Fibroblast of lung (primary cell): ENCODE data around the gene YEATS4. TPM values are rescaled to one million over a fixed set of nuclear protein-coding genes. Genes with fewer than 3 reads are reported as not detected.

Experiments
- DNase-seq, 2 donors: peaks; one replicate each; pipeline versions ENCODE4 v3.0.0 to v3.0.0-alpha.2; 2010; ENCODE audit warnings: low read depth in 2 of 2
- H2AFZ ChIP-seq: 2 replicates; pipeline ENCODE4 v1.5.1; 2012; ENCODE audit warnings: low read length, control low read depth, inconsistent platforms
- H3K27ac ChIP-seq: 2 replicates; pipeline ENCODE4 v1.5.1; 2011; ENCODE audit warnings: low read length, control low read depth; ENCODE audit not compliant: insufficient read depth
- H3K27me3 ChIP-seq: 2 replicates; pipeline ENCODE4 v1.5.1; 2011; ENCODE audit warnings: mild to moderate bottlenecking, low read length; ENCODE audit not compliant: control insufficient read depth, insufficient read depth
- H3K36me3 ChIP-seq: 2 replicates; pipeline ENCODE4 v1.5.1; 2011; ENCODE audit warnings: low read length; ENCODE audit not compliant: control insufficient read depth, insufficient read depth
- H3K4me1 ChIP-seq: 2 replicates; pipeline ENCODE4 v1.5.1; 2011; ENCODE audit warnings: low read length; ENCODE audit not compliant: control insufficient read depth, insufficient read depth; ENCODE audit errors: extremely low read depth
- H3K4me2 ChIP-seq: 2 replicates; pipeline ENCODE4 v1.5.1; 2011; ENCODE audit warnings: low read length, control low read depth; ENCODE audit not compliant: insufficient read depth; ENCODE audit errors: extremely low read depth
- H3K4me3 ChIP-seq, 4 experiments: fragments of 200-600 bp in 1 of 4; sonication (generic) in 1 of 4; replicated peaks in 1 of 4; 2 replicates each; pipeline ENCODE4 v1.5.1; 2011 to 2016; ENCODE audit warnings: low read length in 4 of 4, low read depth in 3 of 4, mild to moderate bottlenecking in 3 of 4, control low read depth in 2 of 4, inconsistent platforms in 1 of 4, mixed read lengths in 1 of 4; ENCODE audit not compliant: insufficient read depth in 1 of 4; ENCODE audit errors: control extremely low read depth in 1 of 4
- H3K79me2 ChIP-seq: 2 replicates; pipeline ENCODE4 v1.5.1; 2012; ENCODE audit warnings: mild to moderate bottlenecking, low read length, inconsistent platforms; ENCODE audit not compliant: control insufficient read depth, insufficient read depth
- H3K9ac ChIP-seq: 2 replicates; pipeline ENCODE4 v1.5.1; 2011; ENCODE audit warnings: mild to moderate bottlenecking, low read length, control low read depth; ENCODE audit not compliant: insufficient read depth
- H3K9me3 ChIP-seq: 2 replicates; pipeline ENCODE4 v1.5.1; 2012; ENCODE audit warnings: low read depth, low read length; ENCODE audit not compliant: control insufficient read depth, insufficient read depth
- H4K20me1 ChIP-seq: 2 replicates; pipeline ENCODE4 v1.5.1; 2011; ENCODE audit warnings: low read length; ENCODE audit not compliant: control insufficient read depth, insufficient read depth; ENCODE audit errors: extremely low read depth
- CTCF ChIP-seq, 2 donors: IDR thresholded peaks in 1 of 2; conservative IDR thresholded peaks in 1 of 2; 1 replicate in 1 of 2; 2 replicates in 1 of 2; pipeline ENCODE4 v1.5.1; 2011 to 2012; ENCODE audit warnings: low read length in 2 of 2, control low read depth in 1 of 2, inconsistent platforms in 1 of 2, low read depth in 1 of 2, mild to moderate bottlenecking in 1 of 2
- EZH2 ChIP-seq: IDR thresholded peaks from 2 replicates; pipeline ENCODE4 v1.5.1; 2012; ENCODE audit warnings: low read length, control low read depth, mild to moderate bottlenecking; ENCODE audit errors: missing control alignments
- polyA plus RNA-seq, 2 donors: library from polyadenylated mRNA; depleted of rRNA in 1 of 2; stranded (reverse) in 1 of 2; unstranded in 1 of 2; fragments of >200 nt; gene quantifications; 2 replicates each; pipeline ENCODE4 v1.2.1, GENCODE V29; 2011 to 2012; ENCODE audit warnings: missing spikeins in 1 of 2
- total RNA-seq: library from RNA; depleted of rRNA; stranded (reverse); fragments of >200 nt; gene quantifications from 2 replicates; pipeline ENCODE4 v1.2.1, GENCODE V29; 2014

YEATS4 gene
- total and polyA plus RNA-seq, 2 donors (not counting 1 experiment from before 2014, with no cell fraction given) = 14.1 to 16.3 TPM

DNA sequence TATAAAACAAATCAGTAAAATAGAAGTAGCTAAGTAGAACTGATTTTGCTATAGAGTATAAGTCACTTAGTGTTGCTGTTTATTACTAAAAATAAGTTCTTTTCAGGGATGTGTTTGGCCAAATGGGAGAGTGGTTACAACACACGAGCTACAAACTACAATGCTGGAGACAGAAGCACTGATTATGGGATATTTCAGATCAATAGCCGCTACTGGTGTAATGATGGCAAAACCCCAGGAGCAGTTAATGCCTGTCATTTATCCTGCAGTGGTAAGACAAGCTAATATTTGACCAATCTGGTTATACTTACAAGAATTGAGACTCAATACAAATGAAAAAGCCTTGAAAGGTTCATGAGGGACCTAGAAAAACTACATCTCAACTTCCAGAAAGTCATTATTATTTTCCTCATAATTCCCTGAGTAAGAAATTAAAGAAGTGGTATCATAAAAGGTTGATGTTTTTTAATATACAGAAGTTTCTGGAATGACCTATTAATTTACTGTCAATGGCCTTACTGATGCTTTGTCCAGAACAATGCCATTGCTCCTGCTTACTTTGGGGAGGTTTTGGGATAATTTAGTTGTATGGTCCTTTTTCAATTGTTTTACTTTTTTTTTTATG, 9.4 kb upstream of the YEATS4 start:
- Histone ChIP-seq H2AFZ (no peak overlapping the region), H4K20me1 (no peaks in the 10 kb centered on the region), H3K4me1 (no peaks in the 10 kb centered on the region), H3K9ac (no peak overlapping the region), H3K79me2 (no peaks in the 10 kb centered on the region), H3K36me3 (no peaks in the 10 kb centered on the region), H3K9me3 (no peaks in the 10 kb centered on the region), H3K27me3 (no peaks in the 10 kb centered on the region), H3K4me3 (no peak overlapping the region), H3K4me2 (no peak overlapping the region), H3K27ac (no peak overlapping the region)
- TF ChIP-seq EZH2 (no peak), CTCF (conservative IDR thresholded peaks at IDR 0.05 in 1 of 2, IDR thresholded peaks at IDR 0.05 in 1 of 2; ENCODE audit: low read depth in 1 of 2, low read length in 2 of 2) (no peak)
- no peak for DNase-seq

- no peaks in the 10 kb centered on the region for H3K36me3 ChIP-seq
- no peaks in the 10 kb centered on the region for H4K20me1 ChIP-seq
- TF ChIP-seq CTCF (conservative IDR thresholded peaks at IDR 0.05 in 1 of 2, IDR thresholded peaks at IDR 0.05 in 1 of 2; ENCODE audit: low read depth in 1 of 2, low read length in 2 of 2) = no peak
- no peak for TF ChIP-seq EZH2
- no peaks in the 10 kb centered on the region for H3K27me3 ChIP-seq
- no peak overlapping the region for H3K27ac ChIP-seq
- no peak overlapping the region for H2AFZ ChIP-seq
- H3K4me3 ChIP-seq = no peak overlapping the region
- H3K9ac ChIP-seq = no peak overlapping the region
- H3K4me2 ChIP-seq = no peak overlapping the region
- no peaks in the 10 kb centered on the region for H3K9me3 ChIP-seq
- DNase-seq = no peak
- no peaks in the 10 kb centered on the region for H3K79me2 ChIP-seq
- H3K4me1 ChIP-seq = no peaks in the 10 kb centered on the region
These were observed 8.8 kb upstream of the YEATS4 start for GRCh38 chr12:69350777-69351176.

GRCh38 chr12:69351462-69352236, 7.9 kb upstream of the YEATS4 start:
- H3K4me3 ChIP-seq = no peak overlapping the region

More at GRCh38 chr12:69351462-69352236, 7.9 kb upstream of the YEATS4 start:
- DNase-seq = no peak
- H3K4me2 ChIP-seq = no peak overlapping the region
- no peaks in the 10 kb centered on the region for H3K79me2 ChIP-seq
- no peaks in the 10 kb centered on the region for H4K20me1 ChIP-seq
- no peaks in the 10 kb centered on the region for H3K36me3 ChIP-seq
- H3K27me3 ChIP-seq = no peaks in the 10 kb centered on the region
- no peaks in the 10 kb centered on the region for H3K9me3 ChIP-seq
- H3K4me1 ChIP-seq = no peaks in the 10 kb centered on the region
- no peak for TF ChIP-seq CTCF (conservative IDR thresholded peaks at IDR 0.05 in 1 of 2, IDR thresholded peaks at IDR 0.05 in 1 of 2; ENCODE audit: low read depth in 1 of 2, low read length in 2 of 2)
- no peak for TF ChIP-seq EZH2
- no peak overlapping the region for H3K9ac ChIP-seq
- no peak overlapping the region for H3K27ac ChIP-seq
- no peak overlapping the region for H2AFZ ChIP-seq
